ENCODE data around the gene FLT4. TPM values are rescaled to one million over a fixed set of nuclear protein-coding genes. Genes with fewer than 3 reads are reported as not detected.

Gene FLT4
- total and polyA plus RNA-seq, 9 of the 15 experiments (the other 6 are each of a cell fraction or from before 2014, with no cell fraction given) = 0.01 to 0.42 (median 0.14) TPM; not detected in 2

GRCh38 chr5:180586870-180587269 lies 62.5 kb downstream of the FLT4 start:
- Histone ChIP-seq H3K9me1 (ENCODE audit: control insufficient read depth, insufficient read depth, low read length) (no peaks in the 10 kb centered on the region), H3K27me3 (ENCODE audit: control insufficient read depth in 2 of 2, insufficient read depth in 2 of 2, low read length in 2 of 2) (peaks cover 3 to 20% of the 10 kb centered on the region in 2 experiments; a peak in 3 of 5 replicates), H3K27ac (ENCODE audit: extremely low read depth, low read depth, low read length) (no peak overlapping the region), H3K9ac (ENCODE audit: insufficient read depth in 1 of 2, low read depth in 2 of 2, low read length in 2 of 2) (no peak overlapping the region), H3K4me3 (no peak overlapping the region), H3K36me3 (ENCODE audit: control insufficient read depth, insufficient read depth, low read length) (no peaks in the 10 kb centered on the region), H2AFZ (ENCODE audit: low read depth, low read length) (no peak overlapping the region), H3K4me1 (replicated peaks in 1 of 2; ENCODE audit: control insufficient read depth in 2 of 2, insufficient read depth in 2 of 2, low read length in 2 of 2) (peaks cover 0 to 21% of the 10 kb centered on the region in 2 experiments; a peak in 1 of 5 replicates), H3K79me2 (ENCODE audit: control insufficient read depth, insufficient read depth, low read length) (no peaks in the 10 kb centered on the region), H4K20me1 (replicated peaks; ENCODE audit: control insufficient read depth, insufficient read depth, low read length) (no peaks in the 10 kb centered on the region), H3K9me3 (replicated peaks; ENCODE audit: control insufficient read depth, insufficient read depth, low read depth, low read length) (no peaks in the 10 kb centered on the region), H3K4me2 (ENCODE audit: insufficient read depth, low read length) (no peak overlapping the region)
- in situ Hi-C loops (cut with MboI) = no loop called here
- no peak for DNase-seq (ENCODE audit: extremely low read depth in 1 of 4, low spot score in 3 of 4)
- 41% methylated on average over 10 of the region's 10 CpGs for whole genome bisulfite sequencing (ENCODE audit: insufficient coverage, low coverage, missing lambda C conversion rate)
- CTCF ChIA-PET (ENCODE audit: low intra/inter-chr PET ratio) = no interaction called here
- no TSS peak for BruUV-seq (replicated peaks)
- intact Hi-C loops (cut with micrococcal nuclease) = no loop called here
- FAIRE-seq = no peak
- no peak for ATAC-seq
- POLR2A ChIA-PET = no interaction called here
- peak; percentile 59 for TF ChIP-seq ATF3 (IDR thresholded peaks at IDR 0.05)
- TF ChIP-seq ATF3 (CRISPR knock-in tag; conservative IDR thresholded peaks at IDR 0.05) = no peak
- peak; percentile 62 for TF ChIP-seq CEBPB (tag; IDR thresholded peaks at IDR 0.05)
- no peak for TF ChIP-seq MTF1 (CRISPR knock-in tag; IDR thresholded peaks at IDR 0.05; ENCODE audit: borderline replicate concordance)

GRCh38 chr5:180586204-180586603 lies 63.2 kb downstream of the FLT4 start:
- H3K36me3 ChIP-seq (ENCODE audit: control insufficient read depth, insufficient read depth, low read length) = no peaks in the 10 kb centered on the region
- peaks cover 3 to 20% of the 10 kb centered on the region in 2 experiments; a peak in 3 of 5 replicates for H3K27me3 ChIP-seq (ENCODE audit: control insufficient read depth in 2 of 2, insufficient read depth in 2 of 2, low read length in 2 of 2)
- no peaks in the 10 kb centered on the region for H3K79me2 ChIP-seq (ENCODE audit: control insufficient read depth, insufficient read depth, low read length)
- no TSS peak for BruUV-seq (replicated peaks)
- TF ChIP-seq ATF3 (IDR thresholded peaks at IDR 0.05) = 0 out of 2 replicates have a peak, but pooled peaks have one; percentile 7
- no peak for TF ChIP-seq ATF3 (CRISPR knock-in tag; conservative IDR thresholded peaks at IDR 0.05)
- TF ChIP-seq ZNF133 (CRISPR knock-in tag; IDR thresholded peaks at IDR 0.05) = no peak
- H3K9ac ChIP-seq (ENCODE audit: insufficient read depth in 1 of 2, low read depth in 2 of 2, low read length in 2 of 2) = no peak overlapping the region
- in situ Hi-C loops (cut with MboI) (no loop called here), intact Hi-C loops (cut with micrococcal nuclease) (no loop called here)
- no peak overlapping the region for H2AFZ ChIP-seq (ENCODE audit: low read depth, low read length)
- POLR2A ChIA-PET = no interaction called here
- ATAC-seq = no peak
- H3K4me2 ChIP-seq (ENCODE audit: insufficient read depth, low read length) = no peak overlapping the region
- H3K9me1 ChIP-seq (ENCODE audit: control insufficient read depth, insufficient read depth, low read length) = no peaks in the 10 kb centered on the region
- H4K20me1 ChIP-seq (replicated peaks; ENCODE audit: control insufficient read depth, insufficient read depth, low read length) = no peaks in the 10 kb centered on the region
- H3K4me1 ChIP-seq (replicated peaks in 1 of 2; ENCODE audit: control insufficient read depth in 2 of 2, insufficient read depth in 2 of 2, low read length in 2 of 2) = peaks cover 0 to 14% of the 10 kb centered on the region in 2 experiments; a peak in 1 of 5 replicates
- H3K4me3 ChIP-seq = no peak overlapping the region
- CTCF ChIA-PET (ENCODE audit: low intra/inter-chr PET ratio) = no interaction called here
- no peak overlapping the region for H3K27ac ChIP-seq (ENCODE audit: extremely low read depth, low read depth, low read length)
- WGBS (ENCODE audit: insufficient coverage, low coverage, missing lambda C conversion rate) = 3% methylated on average over 3 of the region's 3 CpGs
- H3K9me3 ChIP-seq (replicated peaks; ENCODE audit: control insufficient read depth, insufficient read depth, low read depth, low read length) = no peaks in the 10 kb centered on the region
- no peak for FAIRE-seq
- no peak for DNase-seq (ENCODE audit: extremely low read depth in 1 of 4, low spot score in 3 of 4)
